Immature natural killer cell (primary cell): Measurements from ENCODE around the gene ELF1. TPM values are rescaled to one million over a fixed set of nuclear protein-coding genes. Genes with fewer than 3 reads are reported as not detected.
"Not testable (repeated sequence)": the region's sequence is repeated elsewhere in the genome, so short reads cannot be mapped to it uniquely, and the experiment has no call there.

ENCODE experiments used
- DNase-seq, 3 donors: peaks; one replicate each; pipeline ENCODE4 v3.0.0; 2022; ENCODE audit warnings: mixed read lengths in 1 of 3
- H3K27ac Mint-ChIP-seq, 6 donors: one replicate each; pipeline ENCODE4 v1.8.0; 2020; ENCODE audit warnings: mixed read lengths in 6 of 6, mild to moderate bottlenecking in 5 of 6, inconsistent platforms in 4 of 6, moderate library complexity in 3 of 6
- H3K27me3 Mint-ChIP-seq, 3 donors: one replicate each; pipeline ENCODE4 v1.8.0; 2020 to 2021; ENCODE audit warnings: low read depth in 3 of 3, mild to moderate bottlenecking in 3 of 3, mixed read lengths in 3 of 3, moderate library complexity in 3 of 3, inconsistent platforms in 1 of 3
- H3K36me3 Mint-ChIP-seq, 3 donors: one replicate each; pipeline ENCODE4 v1.8.0; 2020; ENCODE audit warnings: mixed read lengths in 3 of 3, inconsistent platforms in 2 of 3, mild to moderate bottlenecking in 2 of 3
- H3K4me1 Mint-ChIP-seq, 2 donors: one replicate each; pipeline ENCODE4 v1.8.0; 2020; ENCODE audit warnings: inconsistent platforms in 2 of 2, mild to moderate bottlenecking in 2 of 2, mixed read lengths in 2 of 2, moderate library complexity in 1 of 2
- H3K4me3 Mint-ChIP-seq, 5 donors: one replicate each; pipeline ENCODE4 v1.8.0; 2020; ENCODE audit warnings: mild to moderate bottlenecking in 5 of 5, mixed read lengths in 5 of 5, inconsistent platforms in 3 of 5, moderate library complexity in 3 of 5
- H3K9me3 Mint-ChIP-seq, 6 donors: one replicate each; pipeline ENCODE4 v1.8.0; 2020; ENCODE audit warnings: mild to moderate bottlenecking in 6 of 6, mixed read lengths in 6 of 6, inconsistent platforms in 4 of 6, moderate library complexity in 3 of 6
- polyA plus RNA-seq, 3 donors: library from polyadenylated mRNA; unstranded; fragments of 300-500 nt; fragmentation: Illumina TruSeq; gene quantifications; one replicate each; pipeline ENCODE4 v1.2.3, GENCODE V29; 2021

ELF1 gene
- polyA plus RNA-seq, 3 donors from 2014 or later: 76.8 to 128 (median 92.9) TPM

DNA sequence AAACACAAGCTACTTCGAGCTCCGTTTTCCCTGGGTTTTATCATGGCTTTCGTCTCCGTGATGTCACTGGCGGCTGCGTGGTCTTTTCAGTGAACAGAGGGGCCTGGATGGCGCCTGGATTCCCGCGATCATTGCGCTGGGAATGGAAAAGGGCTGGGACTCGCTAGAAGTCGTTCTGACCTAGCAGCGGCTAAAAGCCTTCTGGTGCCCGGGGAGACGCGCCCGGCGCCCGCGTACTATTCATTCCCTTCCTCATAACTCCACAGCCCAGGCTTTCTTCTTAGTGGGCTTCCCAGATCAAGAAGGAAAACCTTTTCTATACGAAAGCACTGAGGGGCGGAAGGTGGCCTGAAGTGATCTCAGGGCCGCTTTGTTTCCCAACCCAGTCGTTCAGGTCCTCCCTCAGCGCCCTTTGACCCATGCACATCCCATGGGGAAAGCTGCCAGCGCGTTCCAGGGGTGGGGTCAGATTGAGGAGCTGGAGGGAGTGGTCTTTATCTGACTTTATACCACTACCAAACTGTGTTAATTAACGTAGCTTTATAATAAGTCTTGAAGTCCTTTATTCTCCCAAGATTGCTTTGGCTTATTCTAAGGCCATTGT lies 96.6 kb downstream of the ELF1 start:
- Mint-ChIP-seq H3K4me3 (peak overlapping the region; percentile 70 to 78 (median 72)), H3K27me3 (peaks cover 6 to 11% (median 7%) of the 10 kb centered on the region in 3 donors), H3K4me1 (peaks cover 25 to 34% of the 10 kb centered on the region in 2 donors), H3K27ac (peak overlapping the region; percentile 34 to 92 (median 63)), H3K9me3 (no peaks in the 10 kb centered on the region), H3K36me3 (peaks cover 0 to 2% (median 0%) of the 10 kb centered on the region in 3 donors)
- no peak for DNase-seq

DNA sequence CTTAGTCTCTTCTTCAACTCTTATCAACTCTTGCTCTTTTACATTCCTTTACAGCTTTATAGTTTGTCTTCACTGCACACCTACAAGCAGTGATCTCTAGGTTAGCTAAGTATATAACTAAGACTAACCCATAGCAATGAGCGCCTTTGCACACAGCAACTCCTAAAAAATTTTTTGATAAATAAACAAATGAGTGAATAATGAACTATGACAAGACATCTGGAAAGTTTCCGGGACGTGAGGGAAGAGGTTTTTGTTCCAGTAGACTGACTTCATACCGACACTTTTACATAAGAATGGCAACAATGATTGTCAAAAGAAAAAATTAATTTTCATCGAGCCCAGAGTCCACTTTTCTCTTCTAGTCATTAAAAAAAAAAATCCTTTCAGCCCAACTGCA lies 98.3 kb downstream of the ELF1 start:
- no peak for DNase-seq
- peaks cover 3 to 11% (median 7%) of the 10 kb centered on the region in 3 donors for H3K27me3 Mint-ChIP-seq
- H3K9me3 Mint-ChIP-seq: no peaks in the 10 kb centered on the region
- H3K4me3 Mint-ChIP-seq: peak overlapping the region; percentile 93 to 96 (median 95)
- peaks cover 0 to 2% (median 0%) of the 10 kb centered on the region in 3 donors for H3K36me3 Mint-ChIP-seq
- peak overlapping the region; percentile 89 to 92 (median 91) for H3K27ac Mint-ChIP-seq
- peaks cover 32 to 47% of the 10 kb centered on the region in 2 donors for H3K4me1 Mint-ChIP-seq

DNA sequence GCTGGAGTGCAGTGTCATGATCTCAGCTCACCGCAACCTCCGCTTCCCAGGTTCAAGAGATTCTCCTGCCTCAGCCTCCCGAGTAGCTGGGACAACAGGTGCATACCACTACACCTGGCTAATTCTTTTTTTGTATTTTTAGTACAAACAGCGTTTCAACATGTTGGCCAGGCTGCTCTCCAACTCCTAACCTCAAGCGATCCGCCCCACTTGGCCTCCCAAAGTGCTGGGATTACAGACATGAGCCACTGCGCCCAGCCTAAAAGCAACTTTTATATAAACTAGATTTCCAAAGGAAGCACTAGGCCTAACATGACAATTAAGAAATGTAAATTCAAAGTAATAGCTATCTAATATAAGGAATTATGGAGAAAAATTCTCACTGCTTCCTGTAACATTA lies 99.2 kb downstream of the ELF1 start:
- not testable (repeated sequence) for H3K9me3 Mint-ChIP-seq, DNase-seq, H3K36me3 Mint-ChIP-seq
- Mint-ChIP-seq H3K4me3 (peak overlapping the region in 3 of 5 donors; percentile 94 to 95 (median 95)), H3K27me3 (peaks cover 3 to 11% (median 7%) of the 10 kb centered on the region in 3 donors), H3K4me1 (peaks cover 32 to 53% of the 10 kb centered on the region in 2 donors), H3K27ac (peak overlapping the region in 1 of 6 donors; percentile 0)

DNA sequence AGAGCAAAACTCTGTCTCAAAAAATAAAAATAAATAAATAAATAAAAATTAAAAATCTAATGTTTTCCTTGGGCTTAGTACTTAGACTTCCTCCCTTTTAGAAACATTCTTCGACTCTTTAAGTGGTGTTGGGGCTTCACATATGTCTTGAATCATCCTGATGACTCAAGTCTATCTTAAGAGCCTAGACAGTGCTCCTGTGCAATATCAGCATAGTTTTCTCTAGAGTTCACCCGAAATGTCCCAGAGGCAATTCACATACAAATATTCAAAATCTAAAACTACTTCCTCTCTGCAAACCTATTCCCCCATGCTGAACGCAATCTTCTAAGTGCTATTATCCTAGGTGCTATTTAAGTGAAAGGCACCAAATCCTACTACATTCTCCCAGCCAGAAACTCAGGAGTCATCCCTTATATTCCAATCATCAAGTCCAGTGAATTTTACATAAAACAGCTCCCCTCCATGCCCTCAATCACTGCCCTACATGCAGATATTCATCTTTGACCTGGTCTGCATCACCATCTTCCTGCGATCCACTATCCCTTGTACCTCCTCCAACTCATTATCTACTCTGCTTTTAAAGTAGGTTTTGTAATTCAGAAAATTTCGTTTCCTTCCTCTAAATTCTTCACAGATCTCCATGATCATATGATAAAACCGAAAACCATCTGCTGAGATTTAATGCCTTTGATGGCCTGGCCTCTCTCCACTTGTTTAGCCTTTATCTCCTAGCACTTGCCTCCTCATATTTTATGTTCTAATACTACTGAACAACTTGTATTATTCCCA lies 102.7 kb downstream of the ELF1 start:
- Mint-ChIP-seq H3K36me3 (peaks cover 0 to 2% (median 0%) of the 10 kb centered on the region in 3 donors), H3K4me1 (peaks cover 29 to 45% of the 10 kb centered on the region in 2 donors), H3K27ac (peak overlapping the region in 1 of 6 donors; percentile 73), H3K4me3 (no peak overlapping the region), H3K27me3 (peaks cover 0 to 5% (median 0%) of the 10 kb centered on the region in 3 donors), H3K9me3 (no peaks in the 10 kb centered on the region)
- no peak for DNase-seq

- H3K4me3 Mint-ChIP-seq, H3K27ac Mint-ChIP-seq, H3K27me3 Mint-ChIP-seq, DNase-seq, H3K36me3 Mint-ChIP-seq, H3K9me3 Mint-ChIP-seq: not testable (repeated sequence)
- peaks cover 13 to 36% of the 10 kb centered on the region in 2 donors for H3K4me1 Mint-ChIP-seq
Observed at GRCh38 chr13:40914863-40915262, 104.3 kb downstream of the ELF1 start.

- Mint-ChIP-seq H3K27me3 (peaks cover 0 to 2% (median 0%) of the 10 kb centered on the region in 3 donors), H3K27ac (no peak overlapping the region), H3K36me3 (no peaks in the 10 kb centered on the region), H3K4me1 (peaks cover 3 to 19% of the 10 kb centered on the region in 2 donors), H3K4me3 (no peak overlapping the region), H3K9me3 (no peaks in the 10 kb centered on the region)
- DNase-seq: no peak
Observed at GRCh38 chr13:40911341-40911740, 107.8 kb downstream of the ELF1 start.

DNA sequence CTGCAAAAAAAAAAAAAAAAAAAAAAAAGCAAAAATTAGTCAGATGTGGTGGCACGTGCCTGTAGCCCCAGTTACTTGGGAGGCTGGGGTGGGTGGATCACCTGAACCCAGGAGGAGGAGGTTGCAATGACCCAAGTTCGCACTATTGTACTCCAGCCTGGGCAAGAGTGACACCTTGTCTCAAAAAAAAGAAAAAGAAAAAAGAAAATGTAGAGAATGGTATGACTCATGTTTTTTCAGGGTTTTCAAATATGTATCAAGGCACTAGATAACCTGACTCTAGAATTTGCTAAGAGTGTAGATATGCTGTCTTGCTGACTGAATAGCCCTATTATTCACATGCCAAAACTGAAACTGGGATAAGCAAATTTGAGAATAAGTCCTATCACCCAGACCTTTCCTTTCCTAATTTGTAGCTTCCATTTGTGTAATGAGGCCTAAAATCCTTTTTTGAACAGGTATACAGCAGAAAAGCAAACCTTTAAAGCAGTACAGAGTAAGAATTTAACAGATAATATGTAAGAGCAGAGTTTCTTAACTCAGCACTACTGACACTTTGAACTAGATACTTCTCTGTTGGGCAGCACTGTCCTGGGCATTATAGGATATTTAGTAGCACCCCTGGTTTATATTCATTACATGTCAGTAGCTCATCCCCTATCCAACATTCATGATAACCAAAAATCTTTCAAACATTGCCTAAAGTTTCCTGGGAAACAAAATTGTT lies 108.6 kb downstream of the ELF1 start:
- H3K4me3 Mint-ChIP-seq: no peak overlapping the region
- no peaks in the 10 kb centered on the region for H3K9me3 Mint-ChIP-seq
- peaks cover 0 to 2% (median 0%) of the 10 kb centered on the region in 3 donors for H3K27me3 Mint-ChIP-seq
- H3K4me1 Mint-ChIP-seq: peaks cover 1 to 16% of the 10 kb centered on the region in 2 donors
- H3K27ac Mint-ChIP-seq: no peak overlapping the region
- no peak for DNase-seq
- H3K36me3 Mint-ChIP-seq: no peaks in the 10 kb centered on the region

DNA sequence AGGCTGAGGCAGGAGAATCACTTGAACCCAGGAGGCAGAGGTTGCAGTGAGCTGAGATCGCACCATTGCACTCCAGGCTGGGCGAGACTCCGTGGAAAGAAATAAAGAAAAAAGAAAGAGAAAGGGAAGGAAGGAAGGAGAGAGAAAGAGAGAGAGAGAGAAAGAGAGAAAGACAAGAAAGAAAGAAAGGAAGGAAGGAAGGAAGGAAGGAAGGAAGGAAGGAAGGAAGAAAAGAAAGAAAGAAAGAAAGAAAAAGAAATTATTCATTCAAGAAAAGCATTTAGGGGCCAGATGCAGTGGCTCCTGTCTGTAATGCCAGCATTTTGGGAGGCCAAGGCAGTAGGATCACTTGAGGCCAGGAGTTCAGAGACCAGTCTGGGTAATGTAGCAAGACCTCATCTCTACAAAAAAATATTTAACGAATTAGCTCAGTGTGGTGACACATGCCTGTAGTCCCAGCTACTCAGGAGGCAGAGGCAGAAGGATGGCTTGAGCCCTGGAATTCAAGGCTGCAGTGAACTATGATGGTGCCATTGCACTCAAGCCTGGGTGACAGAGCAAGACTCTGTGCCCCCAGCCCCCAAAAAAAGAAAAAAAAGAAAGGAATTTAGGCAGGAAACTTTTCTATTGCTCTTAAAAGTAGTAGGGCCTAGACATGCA lies 109.4 kb downstream of the ELF1 start:
- not testable (repeated sequence) for H3K27ac Mint-ChIP-seq, H3K4me3 Mint-ChIP-seq

GRCh38 chr13:40908546-40908945 lies 110.6 kb downstream of the ELF1 start:
- H3K9me3 Mint-ChIP-seq: no peaks in the 10 kb centered on the region
- no peak overlapping the region for H3K4me3 Mint-ChIP-seq
- H3K27ac Mint-ChIP-seq: no peak overlapping the region

More for the DNA sequence above, 109.4 kb downstream of the ELF1 start:
- H3K9me3 Mint-ChIP-seq, H3K4me1 Mint-ChIP-seq, DNase-seq, H3K36me3 Mint-ChIP-seq, H3K27me3 Mint-ChIP-seq: not testable (repeated sequence)

DNA sequence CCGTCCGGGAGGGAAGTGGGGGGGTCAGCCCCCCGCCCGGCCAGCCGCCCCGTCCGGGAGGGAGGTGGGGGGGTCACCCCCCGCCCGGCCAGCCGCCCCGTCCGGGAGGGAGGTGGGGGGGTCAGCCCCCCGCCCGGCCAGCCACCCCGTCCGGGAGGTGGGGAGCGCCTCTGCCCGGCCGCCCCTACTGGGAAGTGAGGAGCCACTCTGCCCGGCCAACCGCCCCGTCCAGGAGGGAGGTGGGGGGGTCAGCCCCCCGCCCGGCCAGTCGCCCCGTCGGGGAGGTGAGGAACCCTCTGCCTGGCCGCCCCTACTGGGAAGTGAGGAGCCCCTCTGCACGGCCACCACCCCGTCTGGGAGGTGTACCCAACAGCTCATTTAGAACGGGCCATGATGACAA lies 118.1 kb downstream of the ELF1 start:
- DNase-seq, H3K27me3 Mint-ChIP-seq, H3K27ac Mint-ChIP-seq, H3K36me3 Mint-ChIP-seq, H3K4me1 Mint-ChIP-seq, H3K9me3 Mint-ChIP-seq, H3K4me3 Mint-ChIP-seq: not testable (repeated sequence)

More at GRCh38 chr13:40908546-40908945, 110.6 kb downstream of the ELF1 start:
- no peak for DNase-seq
- peaks cover 1 to 7% of the 10 kb centered on the region in 2 donors for H3K4me1 Mint-ChIP-seq
- peaks cover 0 to 2% (median 0%) of the 10 kb centered on the region in 3 donors for H3K27me3 Mint-ChIP-seq
- no peaks in the 10 kb centered on the region for H3K36me3 Mint-ChIP-seq

GRCh38 chr13:40900568-40900967 lies 118.5 kb downstream of the ELF1 start:
- not testable (repeated sequence) for H3K36me3 Mint-ChIP-seq, H3K4me3 Mint-ChIP-seq

DNA sequence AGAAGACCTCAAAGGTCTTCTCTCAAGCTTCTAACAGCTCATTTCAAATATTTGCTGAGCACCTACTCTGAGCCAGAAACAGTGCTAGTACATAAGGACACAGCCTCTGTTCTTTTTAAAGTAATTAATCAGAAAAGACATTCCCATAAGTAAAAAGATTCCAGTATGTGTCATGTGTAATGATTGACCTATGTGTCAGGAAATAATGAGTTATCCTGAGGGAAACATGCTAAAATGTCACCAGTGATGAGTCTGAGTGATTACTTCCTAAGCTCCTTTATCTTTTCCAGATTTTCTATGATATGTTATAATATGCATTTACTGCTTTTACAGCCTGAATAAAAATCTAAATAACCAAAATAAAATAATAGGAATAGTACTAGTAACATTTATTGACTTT lies 122.1 kb downstream of the ELF1 start:
- Mint-ChIP-seq H3K36me3 (no peaks in the 10 kb centered on the region), H3K9me3 (no peaks in the 10 kb centered on the region), H3K4me3 (no peak overlapping the region), H3K27ac (no peak overlapping the region), H3K4me1 (peaks cover 17 to 27% of the 10 kb centered on the region in 2 donors), H3K27me3 (peaks cover 0 to 2% (median 0%) of the 10 kb centered on the region in 3 donors)
- DNase-seq: no peak

More at GRCh38 chr13:40900568-40900967, 118.5 kb downstream of the ELF1 start:
- not testable (repeated sequence) for DNase-seq, H3K27me3 Mint-ChIP-seq, H3K9me3 Mint-ChIP-seq, H3K27ac Mint-ChIP-seq
- peaks cover 9 to 14% of the 10 kb centered on the region in 2 donors for H3K4me1 Mint-ChIP-seq
